Stimulated activated CD8-positive, alpha-beta memory T cell treated with anti-CD3 and anti-CD28 coated beads, Interleukin-12 subunit alpha, Interleukin-12 subunit beta, amount 100 ng/mL, for 24 hours (primary cell): ENCODE measurements around the gene RPL27A.
"Not testable (repeated sequence)": the region's sequence is repeated elsewhere in the genome, so short reads cannot be mapped to it uniquely, and the experiment has no call there.

Experiments used
- DNase-seq: peaks from one replicate; pipeline ENCODE4 v3.0.0-alpha.2; 2020; ENCODE audit errors: extremely low read depth

Gene RPL27A

GRCh38 chr11:8682303-8683114, at the start of gene RPL27A, which contains the start of gene TRIM66:
Gene RPL27A (plus strand): TSS chr11:8682792. CDS start chr11:8682814, 22 bp downstream.
Gene TRIM66 (minus strand): TSS chr11:8682665. CDS start chr11:8672274, 10,391 bp downstream.
- DNase-seq, result peak; percentile 98

GRCh38 chr11:8634498-8634897, 48.1 kb upstream of the RPL27A start:
- no peak for DNase-seq

DNA sequence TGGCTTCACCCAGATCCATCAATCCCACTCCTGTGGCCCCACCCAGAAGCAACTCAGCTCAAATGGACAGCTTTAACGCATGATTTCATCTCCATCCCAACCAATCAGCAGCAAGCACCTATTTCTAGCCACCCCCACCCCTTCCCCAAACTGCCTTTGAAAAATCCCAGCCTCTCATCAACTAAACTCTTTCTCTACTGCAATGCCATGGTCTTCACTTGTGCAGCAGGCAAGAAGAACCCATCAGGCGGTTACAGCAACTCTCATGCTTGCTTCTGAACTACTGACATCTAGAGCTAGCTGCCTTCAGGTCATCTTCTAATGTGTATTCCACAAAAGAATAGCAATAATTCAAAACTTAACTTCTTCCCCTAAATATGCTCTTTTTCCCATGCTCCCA, 46.5 kb upstream of the RPL27A start:
- no peak for DNase-seq

GRCh38 chr11:8638300-8638699, 44.3 kb upstream of the RPL27A start:
- no peak for DNase-seq

GRCh38 chr11:8639655-8640054, 42.9 kb upstream of the RPL27A start:
- DNase-seq, result no peak

DNA sequence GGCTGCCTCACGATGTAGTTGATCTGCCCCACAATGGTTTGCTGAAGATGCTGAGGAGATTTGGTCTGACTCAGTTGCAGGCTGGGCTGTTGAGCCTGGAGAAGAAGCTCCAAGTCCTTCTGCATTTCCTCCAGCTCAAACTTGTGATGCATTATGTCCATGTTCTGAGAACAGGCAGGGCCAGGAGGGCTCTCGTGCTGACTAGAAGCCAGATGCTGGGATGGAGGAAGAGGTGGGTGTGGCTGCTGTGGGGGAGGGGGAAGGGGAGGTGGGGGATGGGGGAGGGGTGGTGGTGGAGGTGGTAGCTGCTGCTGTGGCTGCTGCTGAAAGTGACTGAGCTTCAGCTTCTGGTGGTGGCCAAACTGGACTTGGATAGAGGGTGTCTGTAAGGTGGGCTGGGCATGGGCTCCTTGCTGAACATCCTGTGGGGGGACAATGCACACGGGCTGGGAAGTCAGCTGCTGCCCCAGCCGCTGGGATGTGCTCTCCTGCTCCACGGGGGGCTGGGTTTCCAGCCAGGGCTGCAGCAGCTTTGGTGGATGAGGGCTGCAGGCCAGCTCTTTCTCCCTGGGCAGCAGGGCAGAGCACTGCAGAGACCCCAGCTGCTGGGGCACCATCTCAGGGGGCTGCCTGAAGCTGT, 42.2 kb upstream of the RPL27A start:
- DNase-seq, result no peak

GRCh38 chr11:8641332-8641731, 41.3 kb upstream of the RPL27A start:
- no peak for DNase-seq

- DNase-seq, result no peak
These were observed 40.3 kb upstream of the RPL27A start for GRCh38 chr11:8642196-8642841.

GRCh38 chr11:8646873-8647272, 35.7 kb upstream of the RPL27A start:
- no peak for DNase-seq

GRCh38 chr11:8649361-8649760, 33.2 kb upstream of the RPL27A start:
- no peak for DNase-seq

- DNase-seq, result no peak
These were observed 32.1 kb upstream of the RPL27A start for GRCh38 chr11:8650401-8650990.

DNA sequence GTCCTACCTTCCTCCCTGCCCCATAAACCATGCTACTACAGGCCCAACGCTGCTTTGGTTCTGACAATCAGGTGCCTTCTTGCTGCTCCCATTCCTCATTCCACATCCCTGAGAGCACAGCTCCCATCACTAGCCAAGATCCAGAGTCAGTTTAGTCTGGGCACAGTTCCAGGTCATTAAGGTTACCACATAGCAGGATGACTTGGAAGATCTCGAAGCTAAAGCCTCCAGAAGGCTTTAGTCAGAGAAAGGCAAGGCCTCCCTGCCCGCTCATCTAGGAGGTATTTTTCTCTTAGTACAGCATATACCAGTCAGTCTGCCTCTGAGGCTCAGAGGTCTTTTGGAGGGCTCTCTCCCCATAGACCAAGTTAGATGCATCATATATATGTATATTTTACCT, 30.5 kb upstream of the RPL27A start:
- no peak for DNase-seq

GRCh38 chr11:8654503-8654902, 28.1 kb upstream of the RPL27A start:
- no peak for DNase-seq

DNA sequence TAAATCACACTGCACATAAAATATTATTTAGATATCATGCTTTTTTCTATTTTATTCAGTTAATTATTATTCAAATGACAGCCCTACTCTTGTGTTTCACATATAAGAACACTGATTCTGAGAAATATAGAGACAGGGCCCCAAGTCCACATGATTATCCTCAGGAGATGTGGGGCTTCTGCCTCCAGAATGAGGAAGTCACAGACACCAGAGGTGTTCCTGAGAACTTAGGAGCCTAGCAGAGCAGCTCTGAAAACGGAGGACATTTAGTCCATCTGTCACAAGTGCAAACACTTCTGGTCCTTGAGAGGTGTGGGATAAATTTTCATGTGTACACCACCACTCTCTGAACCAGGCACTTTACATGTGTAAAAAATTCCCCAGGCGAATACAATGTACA, 26.3 kb upstream of the RPL27A start:
- DNase-seq, result no peak

GRCh38 chr11:8658321-8659057, 24.1 kb upstream of the RPL27A start:
- no peak for DNase-seq

DNA sequence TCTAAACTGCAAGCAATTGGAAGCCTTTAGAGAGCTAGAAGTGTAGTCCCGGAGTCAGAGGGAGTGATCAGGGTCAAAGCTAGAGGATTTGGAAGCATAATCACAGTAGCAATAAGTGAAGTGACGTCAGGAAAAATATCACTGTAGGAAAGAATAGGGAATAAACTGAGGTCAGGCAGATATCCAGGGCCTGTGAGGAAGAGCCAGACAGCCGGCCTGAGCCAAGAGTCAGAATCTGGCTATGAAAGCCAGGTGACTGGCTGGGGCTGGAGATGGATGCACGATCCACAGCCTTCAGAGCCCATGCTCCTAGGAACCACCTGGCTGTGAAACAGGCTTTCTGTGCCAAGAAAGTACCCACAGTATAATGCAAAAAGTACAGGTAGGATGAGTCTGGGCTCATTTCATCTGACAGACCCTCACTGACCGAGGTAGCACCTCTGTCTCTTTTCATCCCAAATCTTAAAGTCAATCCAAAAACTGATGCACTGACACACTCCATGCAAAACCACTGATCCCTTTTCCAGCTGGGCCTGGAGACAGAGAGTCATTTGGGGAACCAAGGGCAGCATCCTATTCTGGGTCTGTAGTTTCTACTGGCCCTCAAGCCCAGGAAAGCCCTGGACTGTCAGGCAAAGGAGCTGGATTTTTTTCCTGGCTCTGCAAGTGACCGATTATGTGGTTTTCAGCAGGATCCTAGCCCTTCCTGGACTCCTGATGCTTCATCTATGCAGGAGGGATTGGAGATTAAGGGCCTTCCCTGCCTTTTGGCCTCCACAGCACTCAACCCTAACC, 21.4 kb upstream of the RPL27A start:
- no peak for DNase-seq

DNA sequence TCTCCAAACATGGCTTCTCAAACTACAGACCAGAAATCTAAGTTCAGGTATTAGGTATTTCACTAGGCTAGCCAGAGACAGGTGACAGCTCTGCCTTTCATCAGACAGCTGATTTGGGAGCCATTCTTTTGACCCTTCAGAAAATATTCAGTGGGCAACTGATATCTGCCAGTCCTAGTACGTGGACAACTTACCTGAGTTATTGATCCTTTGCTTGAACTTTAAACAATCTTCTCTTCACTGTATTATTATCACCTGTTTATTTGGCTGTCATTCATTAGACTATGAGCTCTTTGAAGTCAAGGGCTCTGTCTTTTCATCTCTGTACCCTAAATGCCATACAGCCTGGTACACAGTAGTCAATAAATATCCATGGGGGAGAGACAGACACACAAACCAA, 17.4 kb upstream of the RPL27A start:
- no peak for DNase-seq

DNA sequence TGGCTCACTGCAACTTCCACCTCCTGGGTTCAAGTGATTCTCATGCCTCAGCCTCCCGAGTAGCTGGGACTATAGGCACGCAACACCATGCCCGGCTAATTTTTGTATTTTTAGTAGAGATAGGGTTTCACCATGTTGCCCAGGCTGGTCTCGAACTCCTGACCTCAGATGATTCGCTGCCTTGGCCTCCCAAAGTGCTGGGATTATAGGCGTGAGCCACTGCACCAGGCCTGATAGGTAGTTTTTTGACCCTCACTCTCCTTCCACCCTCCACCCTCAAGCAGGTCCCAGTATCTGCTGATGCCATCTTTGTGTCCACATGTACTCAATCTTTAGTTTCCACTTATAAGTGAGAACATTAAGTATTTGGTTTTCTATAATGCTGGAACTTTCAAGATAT, 12.5 kb upstream of the RPL27A start:
- DNase-seq, result not testable (repeated sequence)

GRCh38 chr11:8671193-8671612, 11.4 kb upstream of the RPL27A start:
- no peak for DNase-seq

GRCh38 chr11:8671651-8672062, 10.9 kb upstream of the RPL27A start:
- DNase-seq, result no peak

DNA sequence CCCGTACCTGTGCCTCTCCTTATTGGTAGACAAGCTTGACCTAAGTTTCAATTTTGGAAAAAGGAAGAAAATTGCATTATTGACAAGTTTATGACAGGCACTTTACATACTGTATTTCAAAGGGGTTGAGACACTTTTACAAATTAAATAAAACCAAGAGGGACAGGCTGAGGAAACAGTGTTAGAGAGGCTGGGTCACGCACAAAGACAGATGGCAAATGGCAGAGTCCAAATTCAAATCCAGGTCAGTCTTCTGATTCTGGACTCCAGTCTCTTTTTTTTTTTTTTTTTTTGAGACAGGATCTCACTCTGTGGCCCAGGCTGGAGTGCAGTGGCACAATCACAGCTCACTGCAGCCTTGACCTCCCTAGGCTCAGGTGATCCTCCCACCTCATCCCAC, 10.2 kb upstream of the RPL27A start:
- DNase-seq, result no peak
